ENCODE results near the gene ARSB.

The ARSB gene

DNA sequence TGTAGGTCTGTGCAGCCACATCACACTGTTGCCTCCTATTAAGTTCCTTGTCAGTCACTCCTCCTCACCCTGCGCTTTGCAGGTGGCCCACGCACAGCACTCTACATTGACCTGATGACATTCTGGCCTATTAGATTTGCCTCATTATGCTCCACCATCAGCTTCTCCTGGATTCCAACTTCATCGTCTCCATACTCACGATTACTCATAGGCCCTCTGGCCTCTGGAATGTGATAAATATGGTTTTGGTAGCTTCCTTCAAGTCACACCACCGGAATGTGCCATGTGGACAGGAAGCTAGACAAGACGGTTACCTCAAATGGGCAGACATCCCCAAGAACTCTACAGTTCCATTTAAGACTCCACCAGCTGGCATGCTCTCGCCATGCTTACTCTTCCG lies 178.6 kb downstream of the ARSB start:
- no peaks in the 10 kb centered on the region for H3K79me2 ChIP-seq (ENCODE audit: low read length)

DNA sequence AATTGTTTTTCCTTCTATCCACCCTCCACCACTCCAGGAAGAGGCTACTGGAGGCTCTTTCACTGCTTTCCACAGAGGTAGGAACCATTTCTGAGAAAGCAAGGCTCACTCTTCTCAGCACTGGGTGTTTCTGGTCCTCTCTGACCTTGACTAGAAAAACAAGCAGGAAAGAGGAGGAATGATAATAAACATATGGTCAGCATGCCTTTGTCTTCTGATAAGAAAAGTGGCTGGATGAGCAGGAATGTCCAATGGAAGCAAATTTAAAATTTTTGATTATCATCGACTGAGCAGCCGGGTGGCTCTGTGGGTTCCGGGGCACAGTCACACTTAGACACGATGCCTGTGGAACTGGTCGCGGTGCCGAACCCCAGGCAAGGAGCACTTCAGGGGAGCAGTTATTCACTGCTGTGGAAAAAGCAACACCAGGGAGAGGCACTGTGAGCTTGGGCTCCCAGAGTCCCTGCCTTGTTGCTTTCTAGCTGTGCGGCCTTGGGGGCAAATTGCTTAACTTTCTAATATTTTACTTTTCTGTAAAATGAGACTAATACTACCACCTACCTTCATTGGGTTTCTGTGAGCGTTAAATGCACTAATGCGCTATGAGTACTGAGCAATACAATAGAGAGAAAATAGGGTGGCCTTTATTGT lies 179.5 kb downstream of the ARSB start:
- no peak overlapping the region for H3K27ac ChIP-seq (ENCODE audit: low read length)
- no peaks in the 10 kb centered on the region for H3K9me3 ChIP-seq (replicated peaks; ENCODE audit: insufficient read depth, low read length)
- no peaks in the 10 kb centered on the region for H4K20me1 ChIP-seq (ENCODE audit: insufficient read depth, low read length)
- H3K9ac ChIP-seq (ENCODE audit: low read length): no peak overlapping the region
- peaks cover 12% of the 10 kb centered on the region for H3K4me1 ChIP-seq (ENCODE audit: low read length)
- H3K4me3 ChIP-seq (ENCODE audit: low read length): no peak overlapping the region
- no peaks in the 10 kb centered on the region for H3K79me2 ChIP-seq (ENCODE audit: low read length)
- no peaks in the 10 kb centered on the region for H3K9me2 ChIP-seq (replicated peaks; ENCODE audit: insufficient read depth, low read length)
- no peaks in the 10 kb centered on the region for H3K27me3 ChIP-seq (replicated peaks; ENCODE audit: insufficient read depth, low read length)
- DNase-seq: no peak
- H3K4me2 ChIP-seq (ENCODE audit: low read depth, low read length): no peak overlapping the region
- TF ChIP-seq, protein P1, sequence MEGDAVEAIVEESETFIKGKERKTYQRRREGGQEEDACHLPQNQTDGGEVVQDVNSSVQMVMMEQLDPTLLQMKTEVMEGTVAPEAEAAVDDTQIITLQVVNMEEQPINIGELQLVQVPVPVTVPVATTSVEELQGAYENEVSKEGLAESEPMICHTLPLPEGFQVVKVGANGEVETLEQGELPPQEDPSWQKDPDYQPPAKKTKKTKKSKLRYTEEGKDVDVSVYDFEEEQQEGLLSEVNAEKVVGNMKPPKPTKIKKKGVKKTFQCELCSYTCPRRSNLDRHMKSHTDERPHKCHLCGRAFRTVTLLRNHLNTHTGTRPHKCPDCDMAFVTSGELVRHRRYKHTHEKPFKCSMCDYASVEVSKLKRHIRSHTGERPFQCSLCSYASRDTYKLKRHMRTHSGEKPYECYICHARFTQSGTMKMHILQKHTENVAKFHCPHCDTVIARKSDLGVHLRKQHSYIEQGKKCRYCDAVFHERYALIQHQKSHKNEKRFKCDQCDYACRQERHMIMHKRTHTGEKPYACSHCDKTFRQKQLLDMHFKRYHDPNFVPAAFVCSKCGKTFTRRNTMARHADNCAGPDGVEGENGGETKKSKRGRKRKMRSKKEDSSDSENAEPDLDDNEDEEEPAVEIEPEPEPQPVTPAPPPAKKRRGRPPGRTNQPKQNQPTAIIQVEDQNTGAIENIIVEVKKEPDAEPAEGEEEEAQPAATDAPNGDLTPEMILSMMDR (IDR thresholded peaks at IDR 0.05; ENCODE audit: low read length): no peak
- TF ChIP-seq EZH2phosphoT487 (IDR thresholded peaks at IDR 0.05; ENCODE audit: low read length): no peak
- TF ChIP-seq EZH2 (optimal IDR thresholded peaks at IDR 0.05; ENCODE audit: low read depth, low read length): no peak
- H3F3A ChIP-seq (ENCODE audit: insufficient read depth, low read length): no peaks in the 10 kb centered on the region
- no peaks in the 10 kb centered on the region for H3K36me3 ChIP-seq (replicated peaks; ENCODE audit: insufficient read depth, low read length)
- H2AFZ ChIP-seq (ENCODE audit: low read length): no peak overlapping the region

More for the DNA sequence above, 178.6 kb downstream of the ARSB start:
- Histone ChIP-seq H3K9me2 (replicated peaks; ENCODE audit: insufficient read depth, low read length) (no peaks in the 10 kb centered on the region), H3K27me3 (replicated peaks; ENCODE audit: insufficient read depth, low read length) (no peaks in the 10 kb centered on the region), H3K9ac (ENCODE audit: low read length) (no peak overlapping the region), H3K27ac (ENCODE audit: low read length) (no peak overlapping the region), H3F3A (ENCODE audit: insufficient read depth, low read length) (no peaks in the 10 kb centered on the region), H3K9me3 (replicated peaks; ENCODE audit: insufficient read depth, low read length) (no peaks in the 10 kb centered on the region), H4K20me1 (ENCODE audit: insufficient read depth, low read length) (no peaks in the 10 kb centered on the region), H2AFZ (ENCODE audit: low read length) (no peak overlapping the region), H3K36me3 (replicated peaks; ENCODE audit: insufficient read depth, low read length) (no peaks in the 10 kb centered on the region), H3K4me1 (ENCODE audit: low read length) (peaks cover 5% of the 10 kb centered on the region), H3K4me3 (ENCODE audit: low read length) (no peak overlapping the region), H3K4me2 (ENCODE audit: low read depth, low read length) (no peak overlapping the region)
- TF ChIP-seq EZH2phosphoT487 (IDR thresholded peaks at IDR 0.05; ENCODE audit: low read length) (no peak), EZH2 (optimal IDR thresholded peaks at IDR 0.05; ENCODE audit: low read depth, low read length) (no peak)
- TF ChIP-seq, protein P1 (IDR thresholded peaks at IDR 0.05; ENCODE audit: low read length): no peak
- DNase-seq: no peak

DNA sequence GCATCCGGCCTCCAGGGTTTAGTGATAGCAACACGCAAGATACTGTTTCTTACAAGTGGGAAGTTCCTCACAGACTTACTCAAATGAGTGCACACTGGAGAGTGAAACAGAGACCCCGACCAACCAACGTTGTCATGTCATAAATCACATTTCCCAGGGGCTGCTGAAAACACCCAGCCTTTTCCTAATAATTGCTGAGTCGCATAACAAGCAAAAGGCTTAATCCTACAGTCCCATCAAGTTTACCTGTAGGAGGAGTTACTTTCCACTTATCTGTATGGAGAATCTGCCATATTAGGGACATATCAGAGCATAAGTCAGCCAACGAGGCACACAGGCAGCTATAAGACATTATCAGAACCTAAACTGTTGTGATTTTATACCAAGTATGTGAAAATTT lies 180.1 kb downstream of the ARSB start:
- no peak overlapping the region for H3K27ac ChIP-seq (ENCODE audit: low read length)
- H3K27me3 ChIP-seq (replicated peaks; ENCODE audit: insufficient read depth, low read length): no peaks in the 10 kb centered on the region
- no peak for DNase-seq
- no peaks in the 10 kb centered on the region for H3K36me3 ChIP-seq (replicated peaks; ENCODE audit: insufficient read depth, low read length)
- H3K4me3 ChIP-seq (ENCODE audit: low read length): no peak overlapping the region
- H2AFZ ChIP-seq (ENCODE audit: low read length): no peak overlapping the region
- no peaks in the 10 kb centered on the region for H4K20me1 ChIP-seq (ENCODE audit: insufficient read depth, low read length)
- H3K9me2 ChIP-seq (replicated peaks; ENCODE audit: insufficient read depth, low read length): no peaks in the 10 kb centered on the region
- H3F3A ChIP-seq (ENCODE audit: insufficient read depth, low read length): no peaks in the 10 kb centered on the region
- TF ChIP-seq, protein P1 (IDR thresholded peaks at IDR 0.05; ENCODE audit: low read length): no peak
- TF ChIP-seq EZH2 (optimal IDR thresholded peaks at IDR 0.05; ENCODE audit: low read depth, low read length): no peak
- TF ChIP-seq EZH2phosphoT487 (IDR thresholded peaks at IDR 0.05; ENCODE audit: low read length): no peak
- H3K79me2 ChIP-seq (ENCODE audit: low read length): no peaks in the 10 kb centered on the region
- H3K4me2 ChIP-seq (ENCODE audit: low read depth, low read length): no peak overlapping the region
- H3K9me3 ChIP-seq (replicated peaks; ENCODE audit: insufficient read depth, low read length): no peaks in the 10 kb centered on the region
- H3K9ac ChIP-seq (ENCODE audit: low read length): no peak overlapping the region
- peaks cover 13% of the 10 kb centered on the region for H3K4me1 ChIP-seq (ENCODE audit: low read length)
